Measurements from ENCODE around the gene EHMT1. TPM values are rescaled to one million over a fixed set of nuclear protein-coding genes. Genes with fewer than 3 reads are reported as not detected.

EHMT1 gene
- total and polyA plus RNA-seq, 2 of the 8 experiments (the other 6 are each of a cell fraction or from before 2014, with no cell fraction given), result 95.7 to 163 TPM

DNA sequence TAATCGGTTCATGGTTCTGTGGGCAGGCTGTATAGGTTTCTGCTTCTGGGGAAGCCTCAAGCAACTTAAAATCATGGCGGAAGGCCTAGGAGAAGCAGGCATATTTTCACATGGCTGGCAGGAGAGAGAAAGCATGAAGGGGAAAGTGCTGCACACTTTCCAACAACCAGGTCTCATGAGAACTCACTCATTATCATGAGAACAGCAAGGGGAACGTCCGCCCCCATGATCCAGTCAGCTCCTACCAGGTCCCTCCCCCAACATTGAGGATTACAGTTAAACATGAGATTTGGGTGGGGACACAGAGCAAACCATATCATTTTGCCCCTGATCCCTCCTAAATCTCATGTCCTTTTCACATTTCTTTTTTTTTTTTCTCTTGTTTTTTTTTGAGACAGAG lies 82.1 kb downstream of the EHMT1 start (continued):
- TF ChIP-seq NANOG (IDR thresholded peaks at IDR 0.05; ENCODE audit: insufficient read depth, low read depth, low read length, poor library complexity, severe bottlenecking) (no peak), FOSL1 (IDR thresholded peaks at IDR 0.05; ENCODE audit: insufficient read depth, low read depth, low read length) (no peak), SP2 (IDR thresholded peaks at IDR 0.05; ENCODE audit: low read length) (no peak), POLR2A (IDR thresholded peaks at IDR 0.05; ENCODE audit: control extremely low read depth in 1 of 2, low read depth in 2 of 2, low read length in 2 of 2) (no peak), JUND (IDR thresholded peaks at IDR 0.05; ENCODE audit: low read length) (no peak), SP4 (IDR thresholded peaks at IDR 0.05; ENCODE audit: low read length) (no peak), KDM4A (IDR thresholded peaks at IDR 0.05; ENCODE audit: low read depth, low read length, severe bottlenecking) (no peak)

Data from H1 (cell line).